Activated T-cell treated with anti-CD3 and anti-CD28 coated beads for 48 hours (primary cell): Measurements from ENCODE around the gene DPM2.

Experiments used
- DNase-seq: peaks from one replicate; pipeline ENCODE4 v3.0.0-alpha.2; 2020; ENCODE audit warnings: low read depth

Gene DPM2

DNA sequence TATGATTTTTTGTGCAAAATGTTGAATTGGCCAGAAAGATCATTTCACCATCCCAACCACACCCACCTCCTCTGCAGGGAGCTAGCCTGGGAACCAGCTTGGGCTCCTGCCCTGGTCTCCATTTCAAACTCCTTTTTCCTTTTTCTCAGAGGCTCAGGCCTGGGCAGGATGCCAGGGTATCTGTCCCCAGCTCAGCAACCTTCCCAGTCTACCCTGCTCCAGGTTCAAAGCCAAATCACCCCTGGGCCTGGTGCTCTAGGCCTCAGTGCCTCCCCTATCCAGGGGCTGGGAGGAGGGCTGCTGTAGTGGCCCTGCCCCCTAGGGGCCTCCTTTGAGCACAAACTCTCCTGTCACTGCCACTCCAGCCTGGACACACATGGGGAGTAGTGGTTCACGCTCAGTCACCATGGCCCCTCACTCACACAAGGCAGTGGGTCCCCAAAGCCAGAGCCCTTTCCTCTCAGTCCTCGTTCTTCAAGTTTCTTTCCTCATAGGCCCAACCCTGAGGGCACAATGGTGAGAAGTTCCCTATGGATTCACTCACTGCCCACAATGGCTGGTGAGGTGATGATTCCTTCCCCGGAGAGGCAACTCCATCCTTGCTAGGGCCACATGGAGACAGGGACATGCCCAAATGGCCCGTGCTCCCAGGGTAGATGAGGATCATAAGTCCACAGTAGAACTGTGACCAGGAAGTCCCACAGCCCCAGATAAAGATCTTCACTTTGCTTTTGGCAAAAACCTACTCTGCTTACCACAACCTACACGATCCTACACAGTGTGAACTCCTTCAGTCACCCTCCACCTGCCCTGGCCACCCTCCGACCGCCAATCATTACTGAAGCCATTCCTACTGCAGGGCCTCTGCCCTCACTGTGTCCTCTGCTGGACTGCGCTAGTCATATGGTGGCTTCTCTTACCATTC is 19.2 kb downstream of the DPM2 start:
- no peak for DNase-seq

GRCh38 chr9:127917603-127918002 is 20.1 kb downstream of the DPM2 start:
- DNase-seq: no peak

DNA sequence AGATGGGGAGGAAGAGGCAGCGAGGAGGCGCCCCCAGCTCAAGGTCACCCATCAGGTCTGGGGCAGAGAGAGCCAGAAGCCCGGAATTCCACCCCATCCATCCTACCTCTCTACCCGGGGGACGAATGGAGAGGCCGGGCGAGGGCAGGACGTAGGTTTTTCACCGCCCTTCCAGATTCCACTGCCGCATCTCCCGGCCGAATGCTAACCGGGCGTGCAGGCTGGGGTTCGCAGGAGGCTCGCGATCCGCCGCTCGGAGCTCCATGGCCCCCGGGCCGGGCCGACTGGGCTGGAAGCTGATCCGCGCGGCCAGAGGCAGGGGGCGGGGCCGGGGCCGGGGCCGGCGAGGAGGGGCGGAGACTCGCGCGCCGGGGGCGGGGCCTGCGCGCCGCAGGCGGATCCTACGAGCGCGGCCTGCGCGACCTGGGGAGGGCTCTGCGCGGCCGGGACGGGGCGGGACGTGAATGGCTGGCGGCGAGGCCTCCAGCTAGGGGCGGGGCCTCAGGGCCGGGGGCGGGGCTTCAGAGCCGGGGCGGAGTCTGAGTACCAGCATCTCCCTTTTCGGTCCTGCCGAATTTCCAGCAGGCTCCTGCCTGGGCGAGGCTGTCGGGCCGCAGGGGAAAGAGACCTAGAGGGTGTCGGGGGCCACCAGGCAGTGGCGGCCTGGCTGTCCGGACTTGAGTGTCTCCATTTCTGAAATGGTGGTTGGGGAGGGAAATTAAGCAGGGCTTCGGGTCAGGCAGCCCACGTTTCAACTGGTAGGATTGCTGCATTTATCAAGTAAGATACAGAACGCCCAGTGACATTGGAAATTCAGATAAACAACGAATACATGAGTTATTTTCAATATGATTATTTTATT is 20.7 kb downstream of the DPM2 start, which contains the start of gene ST6GALNAC4:
Gene ST6GALNAC4 (minus strand): TSS at position 322 of the 862 bp plus-strand sequence. CDS start 622 bp downstream, outside the sequence.
- peak; percentile 97 for DNase-seq

DNA sequence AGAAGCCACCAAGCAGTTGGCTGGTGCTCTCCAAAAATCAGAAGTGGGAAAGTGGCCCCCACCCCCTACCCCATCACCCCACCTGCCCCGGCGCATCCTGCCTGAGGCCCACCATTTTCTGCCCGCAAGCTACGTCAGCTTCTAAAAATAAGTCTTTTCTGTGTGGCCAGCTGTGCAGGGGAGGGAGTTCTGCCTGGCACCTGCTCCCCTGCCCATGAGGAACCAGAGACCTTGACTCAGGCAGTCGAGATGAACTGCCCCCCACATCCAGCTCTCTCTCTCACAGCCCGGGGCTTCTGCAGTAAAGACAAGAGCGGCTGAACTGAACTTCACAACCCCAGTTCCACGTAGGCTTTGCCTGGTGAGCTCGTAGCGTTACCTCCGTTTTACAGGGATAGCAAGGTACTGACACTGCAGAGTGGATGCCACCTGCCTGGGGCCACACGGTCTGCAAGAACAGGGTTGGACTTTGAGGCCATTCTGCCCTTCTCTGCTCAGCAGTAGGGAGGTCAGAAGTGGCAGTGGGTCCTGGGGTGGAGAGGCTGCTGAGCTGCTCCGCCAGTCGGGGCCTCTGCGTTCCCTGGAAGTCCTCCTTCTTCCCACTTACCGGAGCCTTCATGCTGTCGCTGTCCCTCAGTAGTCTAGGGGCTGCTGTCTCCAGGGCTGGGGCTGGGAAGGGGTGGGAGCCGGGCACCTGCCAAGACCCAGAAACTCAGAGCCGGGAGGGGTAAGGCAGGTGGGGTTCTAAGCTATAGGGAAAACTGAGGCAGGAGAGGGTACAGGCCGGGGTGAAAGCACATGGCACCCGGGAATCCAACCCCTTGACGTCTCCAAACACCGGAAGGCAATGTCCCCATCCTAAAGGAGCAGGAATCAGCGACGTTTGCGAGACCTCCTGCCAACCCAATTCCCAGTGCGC is 21.6 kb downstream of the DPM2 start:
- no peak for DNase-seq

GRCh38 chr9:127915325-127915752 is 22.3 kb downstream of the DPM2 start:
- no peak for DNase-seq

GRCh38 chr9:127913682-127914081 is 24.0 kb downstream of the DPM2 start:
- DNase-seq: no peak

DNA sequence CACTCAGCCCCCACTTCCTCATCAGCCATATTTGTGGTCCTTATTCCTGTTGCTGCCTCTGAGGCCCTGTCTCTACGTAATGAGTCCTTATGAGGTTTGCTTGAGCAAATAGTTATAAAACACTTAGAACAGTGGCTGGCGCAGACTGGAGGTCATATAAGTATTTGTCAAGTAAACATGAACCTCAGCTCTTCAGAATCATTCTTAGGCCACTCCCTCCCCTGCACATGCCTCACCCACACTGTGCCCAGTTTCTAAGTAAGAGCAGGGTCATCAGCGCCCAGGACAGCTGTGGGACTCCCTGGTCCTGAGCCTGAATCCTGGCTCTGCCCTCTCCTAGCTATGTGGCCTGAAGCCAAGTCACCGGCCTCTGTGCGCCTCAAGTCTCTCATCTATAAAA is 24.8 kb downstream of the DPM2 start:
- DNase-seq: no peak

GRCh38 chr9:127912296-127912695 is 25.4 kb downstream of the DPM2 start:
- no peak for DNase-seq

DNA sequence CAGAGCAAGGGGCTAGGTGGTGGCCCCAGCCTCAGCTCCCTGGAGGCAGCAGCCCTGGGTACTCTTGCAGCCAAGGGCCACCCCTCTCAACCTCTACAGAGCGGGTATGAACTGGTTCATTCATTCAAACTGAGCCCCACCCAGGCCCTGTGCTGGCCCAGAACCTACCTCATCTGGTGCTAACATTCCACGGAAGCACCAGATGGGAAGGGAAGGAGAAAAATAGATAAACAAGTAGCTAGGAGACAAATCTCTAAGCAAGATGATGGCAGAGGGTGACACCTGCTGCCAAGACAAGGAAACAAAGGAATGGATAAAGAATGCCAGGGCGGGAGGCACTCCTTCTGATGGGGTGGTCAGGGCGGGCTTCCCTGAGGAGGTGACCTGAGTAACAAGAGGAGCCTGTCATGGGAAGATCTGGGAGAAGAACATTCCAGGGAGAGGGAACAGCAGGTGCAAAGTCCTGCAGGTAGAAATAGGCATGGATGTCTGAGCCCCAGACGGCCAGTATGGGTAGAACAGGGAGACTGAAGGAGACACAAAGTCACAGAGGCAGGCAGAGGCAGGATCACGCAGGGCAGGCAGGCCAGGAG is 26.9 kb downstream of the DPM2 start:
- no peak for DNase-seq

- DNase-seq: no peak
These were observed 27.8 kb downstream of the DPM2 start for GRCh38 chr9:127909839-127910273.

- DNase-seq: no peak
These were observed 29.1 kb downstream of the DPM2 start for GRCh38 chr9:127908660-127908926.

DNA sequence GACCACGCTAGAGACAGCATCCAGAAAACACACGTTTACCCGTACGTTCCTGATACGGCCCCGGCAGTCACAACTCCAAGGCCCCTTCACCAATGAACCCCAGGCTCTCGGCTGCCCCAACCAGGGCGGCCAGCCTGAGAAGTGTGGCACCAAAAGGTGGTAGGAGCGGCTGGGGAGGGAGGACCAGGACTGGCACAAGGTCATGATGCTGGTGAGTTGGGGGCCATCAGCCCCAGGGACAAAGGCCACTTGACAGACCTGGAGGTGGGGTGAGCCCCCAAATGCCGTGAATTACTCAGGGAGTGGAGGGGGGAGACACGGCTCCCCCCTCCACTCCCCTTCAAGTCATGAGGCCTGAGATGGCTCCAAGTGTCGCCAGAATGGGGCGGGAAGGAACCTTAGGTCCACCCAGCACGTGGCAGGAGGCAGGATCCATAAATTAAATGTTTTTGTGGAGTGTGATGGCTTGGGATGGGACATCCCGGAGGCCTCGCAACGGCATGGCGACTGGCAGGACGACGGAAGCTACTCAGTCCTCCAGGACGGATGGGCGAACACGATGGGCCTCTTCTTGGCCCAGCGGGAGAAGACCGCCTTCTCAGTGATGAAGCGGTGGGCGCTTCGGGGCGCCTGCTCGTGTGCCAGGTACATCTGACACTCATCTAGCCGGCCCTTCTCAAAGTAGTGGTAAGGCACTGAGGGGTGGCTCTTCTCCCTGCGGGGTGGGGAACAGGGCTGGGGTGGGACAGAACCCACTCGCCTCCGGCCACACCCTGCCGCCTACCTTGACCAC is 29.6 kb downstream of the DPM2 start:
- DNase-seq: no peak

- no peak for DNase-seq
These were observed 31.9 kb downstream of the DPM2 start for GRCh38 chr9:127905788-127906191.

GRCh38 chr9:127905004-127905728 is 32.5 kb downstream of the DPM2 start:
- DNase-seq: no peak

DNA sequence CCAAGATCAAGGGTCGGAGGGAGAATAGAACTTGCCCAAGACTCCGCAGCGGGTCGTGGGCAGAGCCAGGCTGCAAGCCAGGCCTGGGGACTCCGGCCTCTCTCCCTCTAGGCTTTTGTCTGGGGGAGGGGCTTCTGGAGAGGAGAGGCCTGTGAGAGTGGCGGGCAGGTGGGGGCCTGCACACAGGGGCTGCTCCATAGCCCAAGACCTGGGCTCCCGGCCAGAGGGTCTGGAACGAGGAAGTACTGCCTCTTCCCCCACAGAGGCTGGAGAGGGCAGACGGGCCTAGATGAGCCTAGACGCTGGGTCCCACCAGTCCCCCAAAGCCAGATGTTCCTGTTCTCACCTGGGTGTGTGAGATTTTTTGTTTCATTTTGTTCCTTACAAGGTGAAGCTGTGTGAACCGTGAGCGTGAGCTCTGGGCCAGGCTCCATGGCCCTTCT is 33.1 kb downstream of the DPM2 start:
- no peak for DNase-seq

DNA sequence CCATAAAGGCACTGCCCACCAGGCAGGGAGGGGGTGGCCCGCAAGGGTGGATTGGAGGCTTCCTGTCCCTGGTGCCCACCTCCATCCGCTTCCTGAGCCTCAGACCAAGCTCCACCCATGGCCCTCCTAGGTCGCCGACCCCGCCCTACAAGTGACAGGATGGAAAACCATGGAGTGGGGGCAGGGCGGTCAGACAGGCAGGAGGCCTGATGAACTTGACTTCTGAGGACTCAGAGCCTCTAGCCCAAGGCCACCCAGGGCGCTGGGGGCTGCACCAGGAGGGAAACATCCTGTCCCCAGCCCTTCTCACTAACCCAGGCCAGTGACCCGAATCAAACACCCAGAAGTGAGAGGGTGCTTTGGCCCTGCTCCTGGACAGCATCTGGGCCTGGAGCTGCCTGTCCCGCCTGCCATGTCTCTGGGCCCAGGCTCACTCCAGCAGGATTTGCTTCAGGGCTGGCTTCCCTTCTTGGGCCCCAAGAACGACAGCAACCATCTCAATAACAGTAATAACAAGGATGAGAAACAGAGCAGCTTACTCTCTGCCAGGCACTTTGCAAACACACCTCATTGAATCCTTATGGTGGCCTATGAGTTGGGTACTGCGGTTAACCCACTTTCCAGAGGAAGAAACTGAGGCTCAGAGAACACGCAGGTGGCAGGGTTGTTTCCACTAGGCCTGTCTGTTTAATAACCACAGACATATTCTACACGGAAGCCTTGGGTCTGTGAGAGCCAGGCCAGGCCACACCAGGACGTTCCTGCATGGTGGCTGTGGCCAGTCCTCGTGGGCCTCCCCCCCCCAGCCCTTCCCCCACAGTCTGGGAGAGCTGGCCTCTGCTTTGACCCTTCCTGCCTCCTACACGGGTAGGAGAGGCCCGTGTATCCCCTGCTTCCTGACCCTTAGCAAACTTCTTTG is 33.8 kb downstream of the DPM2 start:
- DNase-seq: peak; percentile 79

DNA sequence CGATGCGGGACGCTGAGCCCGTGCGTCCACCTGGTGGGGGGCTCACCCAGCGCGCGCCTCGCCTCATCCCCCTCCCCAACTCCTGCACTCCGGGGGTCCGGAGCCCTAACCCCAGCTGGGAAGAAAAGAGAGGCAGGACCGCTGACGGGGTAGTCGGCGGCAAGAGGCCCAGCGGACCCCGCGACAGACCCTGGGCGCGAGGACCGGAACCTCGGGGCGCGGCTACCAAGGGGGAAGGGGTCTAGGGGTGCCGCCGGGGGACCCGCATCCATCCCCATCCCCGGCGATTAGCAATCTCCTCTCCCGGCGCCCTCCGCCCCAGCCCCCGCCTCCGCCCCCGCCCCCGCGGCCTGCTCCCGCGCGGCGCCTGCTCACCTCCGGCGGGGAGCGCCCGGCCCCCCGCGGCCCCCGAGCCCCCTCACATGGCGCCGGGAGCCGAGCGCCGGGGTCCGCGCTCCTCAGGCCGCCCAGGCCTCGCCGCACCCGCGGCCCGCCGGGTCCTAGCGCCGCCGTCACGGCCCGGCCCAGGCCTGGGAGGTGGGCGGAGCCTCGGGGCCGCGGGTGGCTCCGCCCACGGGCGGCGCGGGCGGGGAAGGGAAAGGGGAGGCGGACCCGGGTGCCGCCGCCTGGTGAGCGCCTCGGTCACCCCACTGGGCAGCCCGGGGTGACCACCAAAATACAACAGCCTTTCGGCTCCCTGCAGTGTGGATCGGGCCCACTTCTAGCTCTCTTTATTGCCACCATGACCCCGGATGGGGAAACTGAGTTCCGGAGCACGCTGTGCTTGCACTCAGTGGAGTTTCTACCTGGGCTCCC is 38.3 kb downstream of the DPM2 start, which contains the start of gene ST6GALNAC6:
Gene ST6GALNAC6 (minus strand): TSS at position 476 of the 816 bp plus-strand sequence. CDS start 1,622 bp downstream, outside the sequence.
- DNase-seq: peak; percentile 81
